Effector memory CD8-positive, alpha-beta T cell (primary cell): ENCODE measurements around the gene TIMM13.
"Not testable (repeated sequence)": the region's sequence is repeated elsewhere in the genome, so short reads cannot be mapped to it uniquely, and the experiment has no call there.

ENCODE experiments used
- ATAC-seq: fragments of 150-1000 bp; cut with Tn5 transposase; replicated peaks from 2 replicates; pipeline ENCODE4 v1.10.0; 2021; ENCODE audit warnings: mild to moderate bottlenecking, moderate library complexity
- DNase-seq, 3 experiments: peaks; one replicate each; pipeline ENCODE4 v3.0.0; 2021
- H3K27ac Mint-ChIP-seq, 2 donors: one replicate each; pipeline ENCODE4 v1.8.0; 2022; ENCODE audit warnings: mild to moderate bottlenecking in 2 of 2, mixed read lengths in 2 of 2, moderate library complexity in 2 of 2
- H3K27me3 Mint-ChIP-seq, 2 donors: one replicate each; pipeline ENCODE4 v1.8.0; 2022; ENCODE audit warnings: mixed read lengths in 2 of 2
- H3K36me3 Mint-ChIP-seq: one replicate; pipeline ENCODE4 v1.8.0; 2022; ENCODE audit warnings: mild to moderate bottlenecking, moderate library complexity, mixed read lengths; ENCODE audit not compliant: insufficient read depth
- H3K4me1 Mint-ChIP-seq, 2 donors: one replicate each; pipeline ENCODE4 v1.8.0; 2022; ENCODE audit warnings: low read depth in 2 of 2, mixed read lengths in 2 of 2
- H3K4me3 Mint-ChIP-seq, 2 donors: one replicate each; pipeline ENCODE4 v1.8.0; 2022; ENCODE audit warnings: mild to moderate bottlenecking in 2 of 2, mixed read lengths in 2 of 2, moderate library complexity in 2 of 2
- H3K9me3 Mint-ChIP-seq, 2 donors: one replicate each; pipeline ENCODE4 v1.8.0; 2022; ENCODE audit warnings: mixed read lengths in 2 of 2
- total RNA-seq, 9 experiments: gene quantifications; one replicate each; lab custom pipeline; 2026; lab: John Stamatoyannopoulos, UW

Gene TIMM13
- 8.0 to 90.5 (median 20.2) reads per million in 9 experiments for total RNA-seq

- no peaks in the 10 kb centered on the region for H3K9me3 Mint-ChIP-seq
- H3K4me1 Mint-ChIP-seq, result peaks cover 11 to 14% of the 10 kb centered on the region in 2 donors
- peak within 1 kb of the TSS; percentile 95 to 98 for H3K4me3 Mint-ChIP-seq
- H3K36me3 Mint-ChIP-seq, result peaks cover 18% of the 10 kb centered on the region
- H3K27me3 Mint-ChIP-seq, result no peaks in the 10 kb centered on the region
- peak; percentile 95 to 98 (median 96) for DNase-seq
- H3K27ac Mint-ChIP-seq, result peak within 1 kb of the TSS; percentile 97
- peak; percentile 94 for ATAC-seq
These were observed at the start of gene TIMM13 for GRCh38 chr19:2427429-2428320. Gene TIMM13 (minus strand): TSS chr19:2427586. CDS start chr19:2427533, 53 bp downstream.

- H3K4me1 Mint-ChIP-seq, result peaks cover 22 to 30% of the 10 kb centered on the region in 2 donors
- H3K9me3 Mint-ChIP-seq, result no peaks in the 10 kb centered on the region
- DNase-seq, result peak; percentile 42 to 50 (median 49)
- H3K27ac Mint-ChIP-seq, result peak overlapping the region; percentile 95 to 99
- peak; percentile 4 for ATAC-seq
- peaks cover 56% of the 10 kb centered on the region for H3K36me3 Mint-ChIP-seq
- no peaks in the 10 kb centered on the region for H3K27me3 Mint-ChIP-seq
- H3K4me3 Mint-ChIP-seq, result peak overlapping the region; percentile 87 to 96
These were observed 49.2 kb upstream of the TIMM13 start for GRCh38 chr19:2476451-2477140.

DNA sequence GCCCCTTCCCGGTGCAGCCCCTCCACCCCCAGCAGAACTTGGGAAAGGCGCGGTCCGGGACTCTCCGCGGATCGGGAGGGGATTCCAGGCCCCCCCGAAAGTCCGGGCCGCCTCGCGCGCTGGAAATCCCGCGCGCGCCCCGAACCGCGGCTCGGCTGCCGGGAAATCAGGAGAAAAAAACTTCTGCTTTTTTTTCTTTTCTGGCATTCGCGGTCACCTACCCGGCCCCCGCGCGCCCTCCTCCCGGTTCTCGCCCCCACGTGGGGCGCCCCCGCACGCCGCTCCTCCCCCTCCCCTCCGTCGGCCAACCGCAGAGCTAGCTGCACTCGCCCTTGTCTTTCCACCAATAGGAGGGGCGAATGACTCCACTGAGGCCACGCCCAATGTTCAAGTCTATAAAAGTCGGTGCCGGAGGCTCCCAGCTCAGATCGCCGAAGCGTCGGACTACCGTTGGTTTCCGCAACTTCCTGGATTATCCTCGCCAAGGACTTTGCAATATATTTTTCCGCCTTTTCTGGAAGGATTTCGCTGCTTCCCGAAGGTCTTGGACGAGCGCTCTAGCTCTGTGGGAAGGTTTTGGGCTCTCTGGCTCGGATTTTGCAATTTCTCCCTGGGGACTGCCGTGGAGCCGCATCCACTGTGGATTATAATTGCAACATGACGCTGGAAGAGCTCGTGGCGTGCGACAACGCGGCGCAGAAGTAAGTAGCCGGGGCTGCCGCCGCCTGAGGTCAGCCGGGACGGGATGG lies 48.5 kb upstream of the TIMM13 start, which contains the start of gene GADD45B:
Gene GADD45B, plus strand, starts transcription at position 426 of the 749 bp plus-strand sequence. Its CDS starts 232 bp downstream, at position 658.
- Mint-ChIP-seq H3K4me3 (peak within 1 kb of the TSS; percentile 87 to 96), H3K27ac (peak within 1 kb of the TSS; percentile 95 to 99), H3K4me1 (peaks cover 22 to 30% of the 10 kb centered on the region in 2 donors), H3K36me3 (peaks cover 56% of the 10 kb centered on the region), H3K9me3 (no peaks in the 10 kb centered on the region), H3K27me3 (no peaks in the 10 kb centered on the region)
- ATAC-seq (peak; percentile 61), DNase-seq (peak; percentile 98 to 99 (median 98))

GRCh38 chr19:2475018-2475701 lies 47.8 kb upstream of the TIMM13 start:
- Mint-ChIP-seq H3K36me3 (peaks cover 56% of the 10 kb centered on the region), H3K27me3 (no peaks in the 10 kb centered on the region), H3K9me3 (no peaks in the 10 kb centered on the region), H3K27ac (peak overlapping the region; percentile 95 to 99), H3K4me3 (peak overlapping the region; percentile 87 to 96), H3K4me1 (peaks cover 22 to 30% of the 10 kb centered on the region in 2 donors)
- peak; percentile 16 for ATAC-seq
- DNase-seq, result peak; percentile 39 to 61 (median 47)

DNA sequence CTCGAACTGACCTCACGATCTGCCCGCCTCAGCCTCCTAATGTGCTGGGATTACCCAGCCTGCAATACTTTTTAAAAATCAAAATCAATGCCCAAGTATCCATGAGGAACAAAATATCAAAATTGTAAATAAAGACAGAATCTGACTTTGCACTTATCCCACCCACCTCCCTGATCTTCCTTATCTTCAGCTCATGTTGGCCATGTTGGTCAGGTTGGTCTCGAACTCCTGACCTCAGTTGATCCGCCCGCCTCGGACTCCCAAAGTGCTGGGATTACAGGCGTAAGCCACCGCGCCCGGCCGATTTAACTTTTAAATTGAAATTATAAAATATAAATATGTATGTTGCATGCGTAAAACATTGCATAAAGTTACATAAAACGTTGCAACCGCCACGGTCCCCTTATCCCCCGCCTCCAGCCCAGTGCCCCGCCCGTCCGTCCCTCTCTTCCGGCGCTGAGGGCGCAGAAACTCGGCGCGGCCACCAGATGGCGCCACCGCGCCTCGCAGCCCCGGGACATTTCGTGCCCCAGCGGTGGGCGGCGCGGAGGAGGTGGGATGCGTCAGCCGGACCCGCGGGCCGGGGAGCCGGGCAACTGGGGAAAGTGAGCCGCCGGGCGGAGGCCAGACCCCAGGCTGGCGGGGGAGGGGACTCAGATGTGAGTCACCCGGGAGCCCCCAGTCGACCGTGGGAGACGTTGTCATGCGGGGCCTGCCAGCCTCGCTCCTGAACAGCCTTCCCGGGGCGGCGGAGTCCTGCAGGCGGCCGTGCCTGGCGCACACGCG lies 47.0 kb upstream of the TIMM13 start:
- Mint-ChIP-seq H3K36me3 (peaks cover 48% of the 10 kb centered on the region), H3K4me1 (peaks cover 24 to 28% of the 10 kb centered on the region in 2 donors), H3K9me3 (no peaks in the 10 kb centered on the region), H3K27ac (peak overlapping the region in 1 of 2 donors; percentile 99), H3K4me3 (peak overlapping the region; percentile 87 to 96), H3K27me3 (no peaks in the 10 kb centered on the region)
- ATAC-seq (peak; percentile 52), DNase-seq (peak; percentile 77 to 88 (median 84))

DNA sequence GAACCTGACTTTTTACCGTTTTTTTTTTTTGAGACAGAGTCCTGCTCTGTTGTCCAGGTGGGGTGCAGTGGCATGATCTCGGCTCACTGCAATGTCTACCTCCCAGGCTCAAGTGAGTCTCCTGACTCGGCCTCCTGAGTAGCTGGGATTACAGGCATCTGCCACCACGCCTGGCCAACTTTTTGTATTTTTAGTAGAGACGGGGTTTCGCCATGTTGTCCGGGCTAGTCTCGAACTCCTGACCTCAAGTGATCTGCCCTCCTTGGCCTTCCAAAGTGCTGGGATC lies 42.5 kb upstream of the TIMM13 start:
- not testable (repeated sequence) for H3K4me1 Mint-ChIP-seq, H3K27ac Mint-ChIP-seq, H3K36me3 Mint-ChIP-seq, H3K27me3 Mint-ChIP-seq, H3K4me3 Mint-ChIP-seq, H3K9me3 Mint-ChIP-seq, ATAC-seq, DNase-seq

- Mint-ChIP-seq H3K27me3 (no peaks in the 10 kb centered on the region), H3K9me3 (no peaks in the 10 kb centered on the region), H3K4me3 (no peak overlapping the region), H3K27ac (no peak overlapping the region), H3K4me1 (peaks cover 0 to 2% of the 10 kb centered on the region in 2 donors), H3K36me3 (peaks cover 3% of the 10 kb centered on the region)
- DNase-seq (no peak), ATAC-seq (no peak)
These were observed 41.9 kb upstream of the TIMM13 start for GRCh38 chr19:2469102-2469914.

GRCh38 chr19:2468596-2468995 lies 41.2 kb upstream of the TIMM13 start:
- ATAC-seq (no peak), DNase-seq (no peak)
- H3K27me3 Mint-ChIP-seq, result no peaks in the 10 kb centered on the region
- H3K27ac Mint-ChIP-seq, result no peak overlapping the region
- no peak overlapping the region for H3K4me3 Mint-ChIP-seq
- peaks cover 3% of the 10 kb centered on the region for H3K36me3 Mint-ChIP-seq
- H3K4me1 Mint-ChIP-seq, result peaks cover 0 to 2% of the 10 kb centered on the region in 2 donors
- no peaks in the 10 kb centered on the region for H3K9me3 Mint-ChIP-seq

- ATAC-seq, result no peak
- Mint-ChIP-seq H3K36me3 (no peaks in the 10 kb centered on the region), H3K27ac (no peak overlapping the region), H3K27me3 (no peaks in the 10 kb centered on the region), H3K4me1 (peaks cover 4 to 7% of the 10 kb centered on the region in 2 donors), H3K9me3 (no peaks in the 10 kb centered on the region), H3K4me3 (no peak overlapping the region)
- no peak for DNase-seq
These were observed 37.0 kb upstream of the TIMM13 start for GRCh38 chr19:2464389-2464788.

DNA sequence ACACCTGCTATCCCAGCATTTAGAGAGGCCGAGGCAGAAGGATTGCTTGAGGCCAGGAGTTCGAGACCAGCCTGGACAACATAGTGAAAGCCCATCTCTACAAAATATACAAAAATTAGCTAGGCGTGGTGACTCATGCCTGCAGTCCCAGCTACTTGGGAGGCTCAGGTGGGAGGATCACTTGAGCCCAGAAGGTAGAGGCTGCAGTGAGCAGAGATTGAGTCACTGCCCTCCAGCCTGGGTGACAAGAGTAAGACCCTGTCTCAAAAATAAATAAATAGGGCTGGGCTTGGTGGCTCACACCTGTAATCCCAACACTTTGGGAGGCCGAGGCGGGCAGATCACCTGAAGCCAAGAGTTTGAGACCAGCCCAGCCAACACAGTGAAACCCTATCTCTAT lies 36.3 kb upstream of the TIMM13 start:
- H3K27ac Mint-ChIP-seq, result peak overlapping the region in 1 of 2 donors; percentile 49
- not testable (repeated sequence) for DNase-seq, H3K4me3 Mint-ChIP-seq, H3K9me3 Mint-ChIP-seq, H3K27me3 Mint-ChIP-seq, H3K36me3 Mint-ChIP-seq, ATAC-seq, H3K4me1 Mint-ChIP-seq

DNA sequence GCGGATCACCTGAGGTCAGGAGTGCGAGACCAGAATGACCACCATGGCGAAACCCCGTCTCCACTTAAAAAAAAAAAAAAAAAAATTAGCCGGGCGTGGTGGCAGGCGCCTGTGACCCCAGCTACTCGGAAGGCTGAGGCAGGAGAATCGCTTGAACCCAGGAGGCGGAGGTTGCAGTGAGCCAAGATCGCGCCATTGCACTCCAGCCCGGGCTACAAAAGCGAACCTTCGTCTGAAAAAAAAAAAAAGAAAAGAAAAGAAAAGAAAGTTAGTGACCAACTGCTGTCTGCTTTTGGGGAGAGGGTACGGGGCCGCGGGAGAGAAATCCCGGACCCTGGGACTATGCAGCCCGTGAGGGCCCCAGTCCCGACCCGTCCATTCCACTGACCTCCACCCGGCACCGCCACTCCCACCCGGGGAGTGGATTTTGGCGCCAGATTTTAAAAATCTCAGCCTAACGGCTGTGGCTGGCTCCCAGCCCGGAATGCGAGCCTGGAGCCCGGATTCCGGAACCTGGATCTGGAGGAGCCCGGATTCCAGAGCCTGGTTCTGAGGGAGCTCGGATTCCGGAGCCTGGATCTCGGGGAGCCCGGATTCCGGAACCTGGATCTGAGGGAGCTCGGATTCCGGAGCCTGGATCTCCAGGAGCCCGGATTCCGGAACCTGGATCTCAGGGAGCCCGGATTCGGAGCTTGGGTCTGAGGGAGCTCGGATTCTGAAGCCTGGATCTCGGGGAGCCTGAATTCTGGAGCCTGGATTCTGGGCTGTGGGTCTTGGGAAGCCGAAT lies 35.4 kb upstream of the TIMM13 start:
- ATAC-seq (no peak), DNase-seq (no peak)
- Mint-ChIP-seq H3K36me3 (no peaks in the 10 kb centered on the region), H3K9me3 (no peaks in the 10 kb centered on the region), H3K4me1 (peaks cover 4 to 7% of the 10 kb centered on the region in 2 donors), H3K4me3 (peak overlapping the region; percentile 43 to 79), H3K27me3 (no peaks in the 10 kb centered on the region), H3K27ac (peak overlapping the region in 1 of 2 donors; percentile 49)
